Activated CD8-positive, alpha-beta memory T cell treated with anti-CD3 and anti-CD28 coated beads for 4 hours (primary cell): ENCODE measurements around the gene FABP7.

ENCODE experiments used
- DNase-seq, 2 donors: peaks; one replicate each; pipeline ENCODE4 v3.0.0-alpha.2; 2020; ENCODE audit warnings: low read depth in 2 of 2

The FABP7 gene

GRCh38 chr6:122758927-122759334, 20.6 kb upstream of the FABP7 start:
- no peak for DNase-seq

GRCh38 chr6:122760330-122760729, 19.2 kb upstream of the FABP7 start:
- no peak for DNase-seq

- DNase-seq: no peak
Observed at GRCh38 chr6:122766256-122766655, 13.3 kb upstream of the FABP7 start.

DNA sequence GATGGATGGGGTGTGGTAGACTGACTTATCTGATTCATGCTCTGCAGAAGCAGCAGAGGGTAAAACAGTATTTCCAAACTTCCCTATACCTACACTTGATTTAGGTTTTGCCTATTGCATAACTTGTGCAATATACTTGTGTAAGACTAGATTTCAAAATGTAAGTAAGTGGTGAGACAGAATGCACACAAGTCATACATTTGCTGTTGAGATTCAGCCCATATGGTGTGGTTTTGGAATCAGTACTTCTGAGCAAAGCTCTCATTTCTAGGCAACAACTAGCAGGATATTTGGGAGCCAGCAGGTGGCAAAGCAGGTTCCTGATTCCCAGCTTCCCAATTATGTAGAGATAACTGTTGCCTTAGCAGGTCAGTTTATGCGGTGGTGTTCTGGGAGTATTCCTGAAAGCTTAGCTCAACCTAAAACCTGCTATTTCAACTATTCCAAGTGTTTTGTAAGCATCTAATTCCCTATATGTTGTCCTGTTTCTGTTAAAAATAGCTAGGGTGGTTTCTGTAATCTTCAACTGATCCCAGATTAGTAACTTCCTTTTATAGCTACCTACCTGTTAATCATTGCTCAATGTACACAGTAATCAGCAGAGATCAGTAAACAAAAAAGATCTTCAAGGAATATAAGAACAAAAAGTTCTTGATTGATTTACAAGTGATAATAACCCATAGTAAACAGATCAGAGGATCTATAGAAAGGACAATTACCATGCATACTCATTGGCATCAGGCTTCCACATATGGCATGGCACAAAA, 8.5 kb upstream of the FABP7 start:
- DNase-seq: no peak

GRCh38 chr6:122772724-122773415, 6.6 kb upstream of the FABP7 start:
- no peak for DNase-seq

- no peak for DNase-seq
Observed at GRCh38 chr6:122775975-122776374, 3.5 kb upstream of the FABP7 start.

GRCh38 chr6:122778302-122778701, 1.2 kb upstream of the FABP7 start:
- DNase-seq: no peak

DNA sequence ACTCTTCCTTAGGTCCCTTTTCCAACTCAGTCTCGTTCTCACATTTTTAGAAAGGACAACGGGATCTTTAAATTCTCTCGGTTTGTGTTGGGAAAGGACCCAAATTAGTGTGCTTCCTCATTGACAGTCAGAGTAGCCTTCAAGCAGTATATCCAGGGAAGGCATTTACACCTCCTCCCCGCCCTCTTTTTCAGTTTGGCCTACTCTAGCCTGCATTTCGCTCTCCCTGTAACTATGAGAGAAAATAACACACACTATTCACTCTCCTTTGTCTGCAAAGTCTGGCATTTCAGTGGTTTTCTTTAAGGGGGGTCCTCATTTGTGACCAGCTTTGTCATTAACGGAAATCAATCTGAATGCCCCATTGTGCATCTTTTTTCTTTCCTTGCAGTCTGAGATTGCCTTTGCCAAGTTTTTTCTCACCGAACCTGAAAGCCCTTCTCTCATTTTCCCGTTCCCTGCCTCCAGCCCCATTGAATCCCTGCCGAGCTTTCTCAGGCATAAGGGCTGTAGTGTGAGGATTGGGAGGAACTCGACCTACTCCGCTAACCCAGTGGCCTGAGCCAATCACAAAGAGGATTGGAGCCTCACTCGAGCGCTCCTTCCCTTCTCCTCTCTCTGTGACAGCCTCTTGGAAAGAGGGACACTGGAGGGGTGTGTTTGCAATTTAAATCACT, 393 bp upstream of the FABP7 start:
- DNase-seq: no peak

DNA sequence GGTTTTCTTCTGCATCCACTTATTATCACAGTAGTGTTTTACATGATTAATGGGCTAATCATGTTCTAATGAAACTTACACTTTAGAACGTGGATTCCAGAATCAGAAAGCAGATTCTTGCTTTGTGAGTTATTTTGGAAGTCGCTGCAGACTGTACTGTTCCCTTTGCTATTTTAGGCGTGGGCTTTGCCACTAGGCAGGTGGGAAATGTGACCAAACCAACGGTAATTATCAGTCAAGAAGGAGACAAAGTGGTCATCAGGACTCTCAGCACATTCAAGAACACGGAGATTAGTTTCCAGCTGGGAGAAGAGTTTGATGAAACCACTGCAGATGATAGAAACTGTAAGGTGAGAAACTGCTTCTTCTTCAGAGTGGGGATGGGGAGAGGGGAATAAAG, 598 bp downstream of the FABP7 start:
- DNase-seq: no peak

GRCh38 chr6:122781716-122782115, 2.2 kb downstream of the FABP7 start:
- no peak for DNase-seq

- DNase-seq: no peak
Observed at GRCh38 chr6:122783401-122783800, 3.9 kb downstream of the FABP7 start.

GRCh38 chr6:122785891-122786290, 6.4 kb downstream of the FABP7 start:
- DNase-seq: no peak

DNA sequence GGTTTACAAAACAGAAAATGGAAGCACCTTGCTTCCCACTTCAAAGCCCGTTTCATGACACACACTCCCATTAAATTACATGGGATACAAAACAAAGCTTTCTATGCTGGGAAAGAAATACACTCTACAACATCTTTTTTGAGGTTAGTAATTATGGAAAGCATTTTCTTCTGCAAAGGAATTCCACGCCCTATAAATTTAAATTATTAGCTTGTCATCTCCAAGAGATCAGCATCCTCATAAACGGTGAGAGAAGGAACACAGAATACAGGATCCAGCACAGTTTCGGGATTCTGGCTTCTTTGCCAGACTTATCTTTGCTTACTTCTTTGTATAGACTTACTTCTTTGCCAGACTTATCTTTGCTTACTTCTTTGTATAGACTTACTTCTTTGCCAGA, 8.2 kb downstream of the FABP7 start:
- DNase-seq: no peak

GRCh38 chr6:122788208-122788607, 8.7 kb downstream of the FABP7 start:
- no peak for DNase-seq

DNA sequence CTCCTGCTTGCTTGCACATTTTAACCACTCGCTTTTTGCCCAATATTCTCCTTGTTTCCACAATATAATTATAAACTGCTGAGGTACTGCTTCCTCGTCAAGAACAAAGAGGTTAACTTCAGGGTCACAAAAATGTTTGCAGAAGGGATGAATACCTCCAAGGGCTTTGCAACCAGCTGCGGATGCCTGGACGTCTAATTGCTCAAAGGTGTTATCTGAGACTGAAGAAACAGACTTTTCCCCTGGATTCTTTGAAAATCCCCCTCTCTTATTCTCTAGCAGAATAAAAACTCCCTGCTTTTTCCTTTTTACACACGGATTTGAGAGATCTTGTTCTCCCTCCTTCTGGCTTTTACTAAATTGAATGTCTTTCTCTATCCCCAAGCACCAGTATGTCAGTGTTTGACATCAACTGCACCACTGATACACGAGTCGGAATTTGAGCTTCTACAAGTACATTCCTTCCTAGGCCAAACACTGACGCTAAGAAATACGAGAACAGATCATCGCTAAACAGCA, 9.2 kb downstream of the FABP7 start:
- no peak for DNase-seq

GRCh38 chr6:122789182-122790027, 9.9 kb downstream of the FABP7 start, which contains the start of gene SMPDL3A:
SMPDL3A (plus strand) TSS chr6:122789258; CDS start chr6:122789347, 89 bp downstream.
- no peak for DNase-seq

DNA sequence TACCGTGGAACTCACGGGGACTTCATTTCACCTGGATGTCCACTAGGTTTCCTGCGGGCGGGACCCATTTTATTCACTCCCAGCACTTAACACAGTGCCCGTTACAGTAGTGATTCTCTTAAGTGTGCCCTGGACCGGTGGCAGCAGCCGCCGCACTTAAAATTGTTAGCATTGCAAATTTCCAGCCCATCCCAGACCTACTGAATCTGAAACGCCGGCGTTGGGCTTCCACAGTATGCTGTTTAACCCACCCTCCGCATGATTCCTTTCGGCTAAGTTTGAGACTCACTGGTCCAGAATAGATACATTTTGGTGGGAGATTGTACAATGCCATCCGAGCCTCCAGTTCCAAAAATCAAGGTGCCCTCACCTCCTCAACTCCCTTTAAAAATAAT, 10.5 kb downstream of the FABP7 start:
- no peak for DNase-seq

DNA sequence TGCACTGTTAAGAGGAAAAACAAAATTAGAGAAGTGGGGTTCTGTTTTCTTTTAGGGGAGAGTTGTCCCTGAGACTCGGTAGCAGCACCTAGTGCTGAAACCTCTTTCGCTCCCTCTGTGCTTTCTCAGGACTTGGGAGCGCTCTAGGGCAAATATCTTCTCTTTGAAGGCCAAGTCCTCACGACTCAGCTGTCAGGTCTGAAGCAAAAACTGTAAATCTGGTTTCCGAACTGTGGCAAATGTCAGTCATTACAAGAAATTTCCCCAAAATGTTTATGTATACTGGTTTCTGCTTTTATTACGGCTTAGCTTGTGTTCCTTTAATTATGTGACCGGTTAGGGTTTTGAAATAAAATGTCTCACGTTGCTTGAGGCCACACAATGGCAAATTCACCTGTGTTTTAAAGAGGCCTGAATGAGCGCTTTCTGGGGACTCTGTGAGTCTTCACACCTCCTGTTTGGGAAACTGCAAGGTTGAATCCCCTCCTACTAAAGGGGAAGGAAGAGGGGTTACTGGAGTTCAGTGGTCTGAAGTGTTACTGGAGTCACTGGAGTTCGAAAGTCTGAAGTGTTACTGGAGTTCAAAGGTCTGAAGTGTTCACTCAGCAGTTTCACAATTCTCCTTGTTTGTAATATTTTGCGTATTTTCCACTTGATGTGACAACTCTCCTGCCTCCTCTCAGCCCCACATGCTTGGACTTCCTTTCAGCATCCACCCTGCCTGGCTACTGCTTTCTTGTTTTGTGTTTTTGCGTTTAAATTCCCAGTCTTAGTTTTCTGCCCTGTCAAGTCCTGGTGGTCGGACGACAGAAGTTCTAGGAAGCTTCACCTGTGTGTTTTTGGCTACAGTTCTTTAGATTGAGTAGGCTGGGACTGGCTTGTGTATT, 11.2 kb downstream of the FABP7 start:
- DNase-seq: no peak

- no peak for DNase-seq
Observed at GRCh38 chr6:122791310-122791679, 11.8 kb downstream of the FABP7 start.

- no peak for DNase-seq
Observed at GRCh38 chr6:122792766-122793165, 13.2 kb downstream of the FABP7 start.

DNA sequence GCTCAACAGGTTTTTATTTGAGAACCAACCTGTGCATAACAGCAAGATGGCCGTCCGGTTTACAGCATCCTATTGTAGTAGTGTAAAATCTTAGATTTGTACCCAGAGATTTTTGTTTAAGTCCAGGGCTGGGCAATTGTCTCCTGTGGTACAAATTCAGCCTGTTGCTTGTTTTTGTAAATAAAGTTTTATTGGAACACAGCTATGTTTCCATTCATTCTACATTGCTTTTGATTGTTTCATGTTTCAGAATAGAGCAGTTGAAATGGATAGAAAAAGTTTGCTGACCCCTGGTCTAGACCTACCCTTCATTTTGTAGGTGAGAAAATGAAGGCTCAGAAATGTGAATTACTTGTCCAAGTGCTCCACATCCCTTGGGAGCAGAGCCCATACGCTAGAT, 18.0 kb downstream of the FABP7 start:
- DNase-seq: no peak
